ENCODE measurements around the gene GALE. TPM values are rescaled to one million over a fixed set of nuclear protein-coding genes. Genes with fewer than 3 reads are reported as not detected.

The GALE gene
- total RNA-seq, 2 experiments from 2014 or later, result 40.7 to 43.6 TPM

GRCh38 chr1:23748016-23748415 lies 52.5 kb downstream of the GALE start:
- H3K27me3 Mint-ChIP-seq, result no peaks in the 10 kb centered on the region
- H3K4me3 Mint-ChIP-seq, result no peak overlapping the region
- H3K4me1 Mint-ChIP-seq (ENCODE audit: low read depth), result peaks cover 48% of the 10 kb centered on the region
- DNase-seq (no peak), ATAC-seq (no peak)
- POLR2A ChIA-PET, result interaction anchor here (0.6 to 5.3 kb wide), 3 partner anchors 17 to 56 kb away, joined by 3 to 31 read pairs (median 4); partner anchors contain the start of gene RPL11
- peak overlapping the region; percentile 35 for H3K27ac Mint-ChIP-seq
- CTCF ChIA-PET, result interaction anchor here (1.0 to 2.0 kb wide), 2 partner anchors 24 to 165 kb away, joined by 4 to 10 read pairs; partner anchors contain the start of gene CNR2
- H3K36me3 Mint-ChIP-seq (ENCODE audit: low read depth), result peaks cover 42% of the 10 kb centered on the region
- intact Hi-C loops (cut with micrococcal nuclease), result loop anchor here (5.0 kb wide), 1 partner anchor 51 kb away; no protein-coding TSS in a partner anchor
- H3K9me3 Mint-ChIP-seq, result no peaks in the 10 kb centered on the region
- TF ChIP-seq CTCF (IDR thresholded peaks at IDR 0.05), result no peak

Other genes starting within 250 kb of the GALE start
- 10 to 100 TPM; 70.4 to 74.3 TPM for gene ID3, start 241.3 kb downstream of the GALE start, total RNA-seq
- gene RPL11, start 108.9 kb downstream of the GALE start, total RNA-seq, result 1,000 to 10,000 TPM; 1,493 to 1,569 TPM
- gene ELOA, start 57.3 kb downstream of the GALE start, total RNA-seq, result 10 to 100 TPM; 29.7 to 29.9 TPM
- 10 to 100 TPM; 65.8 to 65.9 TPM for gene PITHD1, start 22.3 kb downstream of the GALE start, total RNA-seq
- 10 to 100 TPM; 57.0 to 59.2 TPM for gene LYPLA2, start 9.6 kb downstream of the GALE start, total RNA-seq
- 10 to 100 TPM; 44.9 to 46.0 TPM for gene HMGCL, start 24.7 kb upstream of the GALE start, total RNA-seq
- 1 to 10 TPM; 4.6 to 4.8 TPM for gene FUCA1, start 67.5 kb upstream of the GALE start, total RNA-seq
- gene CNR2, start 112.6 kb upstream of the GALE start, total RNA-seq, result under 1 TPM; 0.25 TPM
- gene PNRC2, start 159.1 kb upstream of the GALE start, total RNA-seq, result 100 to 1,000 TPM; 130 to 133 TPM
- gene SRSF10, start 179.6 kb upstream of the GALE start, total RNA-seq, result 100 to 1,000 TPM; 203 to 206 TPM

Data from activated CD8-positive, alpha-beta T cell treated with anti-CD3 and anti-CD28 coated beads for 36 hours (primary cell).